Memory B cell (primary cell): ENCODE results near the gene TP53I3.
"Not testable (repeated sequence)": the region's sequence is repeated elsewhere in the genome, so short reads cannot be mapped to it uniquely, and the experiment has no call there.

Experiments used
- ATAC-seq: fragments of 150-1000 bp; cut with Tn5 transposase; 2 replicates; pipeline ENCODE4 v1.10.0; 2021; ENCODE audit warnings: low read depth, mild to moderate bottlenecking, moderate library complexity
- DNase-seq, 2 donors: peaks; one replicate each; pipeline ENCODE4 v3.0.0; 2022; ENCODE audit warnings: low spot score in 2 of 2
- H3K27ac Mint-ChIP-seq: one replicate; pipeline ENCODE4 v1.8.0; 2022; ENCODE audit warnings: mild to moderate bottlenecking, moderate library complexity, mixed read lengths
- H3K27me3 Mint-ChIP-seq: one replicate; pipeline ENCODE4 v1.8.0; 2022; ENCODE audit warnings: mixed read lengths
- H3K36me3 Mint-ChIP-seq: one replicate; pipeline ENCODE4 v1.8.0; 2022; ENCODE audit warnings: mild to moderate bottlenecking, mixed read lengths
- H3K4me1 Mint-ChIP-seq: one replicate; pipeline ENCODE4 v1.8.0; 2022; ENCODE audit warnings: mixed read lengths
- H3K4me3 Mint-ChIP-seq: one replicate; pipeline ENCODE4 v1.8.0; 2022; ENCODE audit warnings: mild to moderate bottlenecking, moderate library complexity, mixed read lengths
- H3K9me3 Mint-ChIP-seq: one replicate; pipeline ENCODE4 v1.8.0; 2022; ENCODE audit warnings: mixed read lengths

The TP53I3 gene

DNA sequence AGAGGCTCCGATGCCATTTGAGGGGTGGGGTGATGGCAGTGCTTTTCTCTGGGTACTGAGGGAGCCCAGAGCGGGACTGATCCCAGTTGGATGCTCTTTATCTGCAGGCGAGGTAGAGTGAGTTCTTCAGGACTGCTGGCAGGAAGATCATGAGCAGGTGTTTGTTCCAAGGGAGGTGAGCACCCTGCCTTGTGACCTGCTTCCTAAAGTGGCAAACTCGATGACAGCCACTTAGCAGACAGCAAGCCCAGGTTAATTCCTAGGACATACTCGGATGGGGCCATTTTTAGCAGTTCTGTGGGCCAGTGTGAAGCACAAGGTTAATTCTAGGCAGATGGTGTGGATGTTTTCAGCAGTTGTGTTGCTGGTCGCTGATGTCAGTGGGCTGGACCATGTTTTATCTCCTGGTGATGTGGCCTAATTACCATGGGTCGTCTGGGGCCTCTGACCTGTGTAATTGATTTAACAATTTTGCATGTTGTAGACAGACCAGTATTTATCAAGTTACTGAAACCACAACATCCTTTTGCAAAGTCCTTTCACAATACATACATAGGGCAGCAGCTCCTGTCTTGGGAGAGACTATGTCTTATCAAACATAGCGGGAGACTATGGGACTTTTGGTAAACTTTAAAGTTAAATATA lies 30.1 kb downstream of the TP53I3 start:
- DNase-seq (no peak), ATAC-seq (no peak)
- Mint-ChIP-seq H3K9me3 (no peaks in the 10 kb centered on the region), H3K4me1 (no peaks in the 10 kb centered on the region), H3K27me3 (no peaks in the 10 kb centered on the region), H3K4me3 (no peak overlapping the region), H3K36me3 (no peaks in the 10 kb centered on the region), H3K27ac (no peak overlapping the region)

GRCh38 chr2:24052951-24053350 lies 31.7 kb downstream of the TP53I3 start:
- no peaks in the 10 kb centered on the region for H3K27me3 Mint-ChIP-seq
- H3K4me3 Mint-ChIP-seq: no peak overlapping the region
- H3K27ac Mint-ChIP-seq: no peak overlapping the region
- H3K9me3 Mint-ChIP-seq: no peaks in the 10 kb centered on the region
- DNase-seq (no peak), ATAC-seq (no peak)
- no peaks in the 10 kb centered on the region for H3K36me3 Mint-ChIP-seq
- peaks cover 2% of the 10 kb centered on the region for H3K4me1 Mint-ChIP-seq

DNA sequence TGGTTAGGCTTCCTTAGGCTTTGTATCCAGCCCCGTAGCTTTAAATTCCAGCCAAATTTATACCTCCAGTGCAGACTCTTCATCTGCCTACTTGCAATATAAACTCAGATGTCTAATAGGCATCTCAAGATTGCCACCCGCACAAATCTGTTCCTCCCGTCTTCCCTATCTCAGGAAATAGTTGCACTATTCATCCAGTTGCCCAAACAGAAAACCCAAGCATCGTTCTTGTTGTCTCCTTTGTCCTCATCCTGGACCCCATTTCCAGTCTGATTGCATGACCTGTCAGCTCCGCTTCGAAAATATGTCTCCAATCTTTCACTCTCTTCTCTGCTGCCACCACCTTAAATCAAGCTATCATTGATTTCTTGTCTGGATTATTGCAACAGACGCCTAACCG lies 32.8 kb downstream of the TP53I3 start:
- H3K9me3 Mint-ChIP-seq: no peaks in the 10 kb centered on the region
- no peaks in the 10 kb centered on the region for H3K36me3 Mint-ChIP-seq

DNA sequence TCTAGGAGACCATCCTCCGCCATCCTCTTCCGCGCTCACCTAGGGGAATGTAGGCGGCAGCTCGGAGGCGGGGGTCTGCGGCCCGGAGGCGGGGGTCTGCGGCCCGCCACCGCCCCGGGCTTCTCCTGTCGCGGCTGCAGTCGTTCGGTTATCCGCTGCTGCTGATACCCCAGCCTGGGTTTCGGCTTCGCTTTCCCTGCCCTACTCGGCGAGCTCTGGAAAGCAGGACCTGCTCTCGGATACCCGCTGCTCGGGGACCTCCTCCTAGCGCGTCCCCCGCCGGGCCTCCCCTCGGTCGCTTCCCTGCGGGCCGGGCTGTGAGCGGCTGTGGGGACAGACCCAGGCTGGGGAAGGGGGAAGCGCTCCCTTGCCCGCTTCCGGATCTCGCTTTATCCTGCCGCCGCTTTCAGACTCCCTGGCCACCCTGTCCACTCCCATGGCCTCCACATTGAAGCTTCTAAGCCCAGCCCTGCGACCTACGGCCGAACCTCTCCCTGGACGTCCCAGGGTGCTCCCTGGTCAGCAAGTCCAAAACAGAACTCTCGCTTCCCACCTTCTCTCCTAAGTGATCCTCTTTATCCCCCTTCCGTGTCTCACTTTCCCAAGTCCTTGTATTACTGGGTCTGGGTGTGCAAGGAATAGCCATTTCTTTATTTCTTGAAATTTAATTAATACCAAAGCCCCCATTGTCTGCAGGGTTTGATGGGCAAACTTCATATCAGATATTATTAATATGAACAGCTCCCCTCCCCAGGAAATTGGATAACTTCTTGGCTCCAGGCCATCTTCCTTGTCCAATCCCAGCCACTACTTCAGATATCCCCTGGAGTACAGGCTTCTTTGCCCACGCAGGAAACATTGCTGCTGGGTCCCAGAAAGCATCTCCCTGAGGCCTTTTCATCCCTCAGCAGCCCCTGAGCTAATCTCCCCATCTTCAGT lies 34.3 kb downstream of the TP53I3 start:
- ATAC-seq (no peak), DNase-seq (peak in 1 of 2 donors; percentile 22)
- no peak overlapping the region for H3K27ac Mint-ChIP-seq
- H3K36me3 Mint-ChIP-seq: no peaks in the 10 kb centered on the region
- H3K4me1 Mint-ChIP-seq: peaks cover 10% of the 10 kb centered on the region
- no peaks in the 10 kb centered on the region for H3K27me3 Mint-ChIP-seq
- H3K9me3 Mint-ChIP-seq: no peaks in the 10 kb centered on the region
- peak overlapping the region; percentile 82 for H3K4me3 Mint-ChIP-seq

More for the DNA sequence above, 32.8 kb downstream of the TP53I3 start:
- Mint-ChIP-seq H3K4me1 (peaks cover 6% of the 10 kb centered on the region), H3K27ac (no peak overlapping the region), H3K27me3 (no peaks in the 10 kb centered on the region), H3K4me3 (no peak overlapping the region)
- ATAC-seq (no peak), DNase-seq (no peak)

GRCh38 chr2:24049485-24050021 lies 35.1 kb downstream of the TP53I3 start, which contains the start of gene FKBP1B:
FKBP1B (plus strand) TSS chr2:24049741; CDS start chr2:24049850, 109 bp downstream.
- DNase-seq (peak; percentile 27 to 39), ATAC-seq (peak; percentile 11)
- Mint-ChIP-seq H3K36me3 (no peaks in the 10 kb centered on the region), H3K4me1 (peaks cover 13% of the 10 kb centered on the region), H3K9me3 (no peaks in the 10 kb centered on the region), H3K27ac (no peak within 1 kb of the TSS), H3K27me3 (no peaks in the 10 kb centered on the region), H3K4me3 (peak within 1 kb of the TSS; percentile 82)

DNA sequence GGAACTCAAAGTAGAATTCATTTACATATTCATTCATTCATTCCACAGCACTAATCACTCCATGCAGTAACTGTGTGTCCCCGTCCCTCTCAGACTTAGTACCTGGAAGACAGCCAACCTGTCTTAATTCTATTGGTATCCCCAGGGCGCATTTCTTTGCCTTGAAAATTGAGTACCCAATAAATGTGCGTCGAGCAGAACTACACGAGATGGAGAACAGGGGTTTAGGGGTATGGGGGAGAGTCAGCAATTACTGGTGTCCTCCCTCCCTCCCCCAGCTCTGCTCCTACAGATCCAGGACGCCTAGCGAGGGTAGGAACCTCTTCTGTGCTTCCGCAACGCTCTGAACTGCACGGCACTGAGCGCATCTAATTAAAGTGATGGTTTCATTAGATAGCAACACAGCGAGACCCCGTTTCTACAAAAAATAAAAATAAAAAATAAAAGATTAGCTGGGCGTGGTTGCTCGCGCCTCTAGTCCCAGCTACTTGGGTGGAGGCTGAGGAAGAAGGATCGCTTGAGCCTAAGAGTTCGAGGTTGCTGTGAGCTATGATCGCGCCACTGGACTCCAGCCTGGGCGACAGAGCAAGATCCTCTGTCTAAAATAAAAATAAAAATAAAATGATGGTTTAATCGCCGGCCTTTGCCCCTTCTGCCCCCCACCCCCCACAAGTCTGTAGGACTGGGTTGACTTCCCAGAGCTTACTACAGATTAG lies 35.7 kb downstream of the TP53I3 start:
- Mint-ChIP-seq H3K9me3 (no peaks in the 10 kb centered on the region), H3K27me3 (no peaks in the 10 kb centered on the region), H3K4me1 (peaks cover 13% of the 10 kb centered on the region), H3K4me3 (peak overlapping the region; percentile 82), H3K27ac (no peak overlapping the region), H3K36me3 (no peaks in the 10 kb centered on the region)
- ATAC-seq: no peak
- no peak for DNase-seq

DNA sequence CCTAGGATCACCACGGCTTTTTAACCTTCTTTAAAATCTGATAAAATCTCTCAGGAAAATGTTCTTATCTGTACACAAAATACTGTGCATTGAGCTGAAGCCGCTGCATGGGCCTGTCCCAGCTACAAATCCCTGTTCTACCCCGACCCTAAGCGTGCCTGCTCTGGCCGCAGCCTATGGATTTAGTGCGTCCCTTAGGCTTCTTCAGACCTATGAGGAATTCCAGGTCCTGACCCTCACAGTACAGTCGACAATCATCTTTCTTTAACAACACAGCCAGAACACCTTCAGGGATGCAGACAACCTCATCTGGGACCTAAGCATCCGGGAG lies 37.0 kb downstream of the TP53I3 start:
- Mint-ChIP-seq H3K27ac (peak overlapping the region; percentile 89), H3K4me3 (peak overlapping the region; percentile 91), H3K4me1 (peaks cover 15% of the 10 kb centered on the region), H3K36me3 (peaks cover 2% of the 10 kb centered on the region), H3K27me3 (no peaks in the 10 kb centered on the region), H3K9me3 (no peaks in the 10 kb centered on the region)
- no peak for ATAC-seq
- DNase-seq: no peak

- peak within 1 kb of the TSS; percentile 89 for H3K27ac Mint-ChIP-seq
- H3K4me1 Mint-ChIP-seq: peaks cover 15% of the 10 kb centered on the region
- no peaks in the 10 kb centered on the region for H3K9me3 Mint-ChIP-seq
- H3K4me3 Mint-ChIP-seq: peak within 1 kb of the TSS; percentile 91
- ATAC-seq (peak; percentile 98), DNase-seq (peak; percentile 72 to 86)
- no peaks in the 10 kb centered on the region for H3K27me3 Mint-ChIP-seq
- peaks cover 2% of the 10 kb centered on the region for H3K36me3 Mint-ChIP-seq
These were observed 37.5 kb downstream of the TP53I3 start, which contains the start of gene WDCP for GRCh38 chr2:24046930-24047702. WDCP (minus strand) TSS chr2:24047391; CDS start chr2:24039494, 7,897 bp downstream.

- Mint-ChIP-seq H3K27ac (no peak overlapping the region), H3K9me3 (no peaks in the 10 kb centered on the region)
These were observed 38.1 kb downstream of the TP53I3 start for GRCh38 chr2:24046599-24046929.

DNA sequence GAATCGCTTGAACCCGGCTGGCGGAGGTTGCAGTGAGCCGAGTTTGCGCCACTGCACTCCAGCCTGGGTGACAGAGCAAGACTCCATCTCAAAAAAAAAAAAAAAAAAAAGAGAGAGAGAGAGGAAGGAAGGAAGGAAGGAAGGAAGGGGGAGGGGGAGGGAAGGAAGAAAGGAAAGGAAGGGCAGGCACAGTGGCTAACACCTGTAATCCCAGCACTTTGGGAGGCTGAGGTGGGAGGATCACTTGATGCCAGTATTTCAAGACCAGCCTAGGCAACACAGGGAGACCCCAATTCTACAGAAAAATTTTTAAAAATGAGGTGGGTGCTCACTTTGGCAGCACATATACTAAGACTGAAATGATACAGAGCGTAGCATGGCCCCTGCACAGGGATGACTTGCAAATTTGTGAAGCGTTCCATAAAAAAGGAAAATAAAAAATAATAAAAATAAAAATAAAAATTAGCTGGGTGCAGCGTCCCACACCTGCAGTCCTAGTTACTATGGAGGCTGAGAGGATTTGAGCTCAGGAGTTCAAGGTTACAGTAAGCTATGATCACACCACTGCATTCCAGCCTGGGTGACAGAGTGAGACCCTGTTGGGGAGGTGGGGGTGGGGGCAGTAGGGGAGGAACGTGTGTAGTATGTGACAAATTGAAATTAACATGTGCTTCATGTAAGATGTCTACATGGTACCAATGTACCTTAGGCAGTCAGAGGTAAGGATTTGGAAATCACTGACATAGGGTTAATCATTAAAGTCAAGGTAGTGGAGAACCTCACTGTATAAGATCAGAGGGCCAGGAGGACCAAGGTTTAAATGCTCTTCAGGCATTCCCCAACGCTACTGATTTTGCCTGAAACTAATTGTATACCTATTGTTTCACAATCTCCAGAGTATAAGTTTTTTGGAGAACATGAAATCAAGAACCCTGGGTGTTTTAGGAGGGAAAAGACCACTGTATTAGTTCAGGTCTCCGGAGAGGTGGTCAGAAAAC lies 38.8 kb downstream of the TP53I3 start:
- Mint-ChIP-seq H3K4me1 (peaks cover 15% of the 10 kb centered on the region), H3K27ac (no peak overlapping the region), H3K36me3 (peaks cover 2% of the 10 kb centered on the region), H3K4me3 (peak overlapping the region; percentile 4), H3K27me3 (no peaks in the 10 kb centered on the region), H3K9me3 (no peaks in the 10 kb centered on the region)
- no peak for DNase-seq
- ATAC-seq: no peak

More at GRCh38 chr2:24046599-24046929, 38.1 kb downstream of the TP53I3 start:
- DNase-seq (no peak), ATAC-seq (no peak)
- Mint-ChIP-seq H3K27me3 (no peaks in the 10 kb centered on the region), H3K4me1 (peaks cover 15% of the 10 kb centered on the region), H3K4me3 (no peak overlapping the region), H3K36me3 (peaks cover 2% of the 10 kb centered on the region)

DNA sequence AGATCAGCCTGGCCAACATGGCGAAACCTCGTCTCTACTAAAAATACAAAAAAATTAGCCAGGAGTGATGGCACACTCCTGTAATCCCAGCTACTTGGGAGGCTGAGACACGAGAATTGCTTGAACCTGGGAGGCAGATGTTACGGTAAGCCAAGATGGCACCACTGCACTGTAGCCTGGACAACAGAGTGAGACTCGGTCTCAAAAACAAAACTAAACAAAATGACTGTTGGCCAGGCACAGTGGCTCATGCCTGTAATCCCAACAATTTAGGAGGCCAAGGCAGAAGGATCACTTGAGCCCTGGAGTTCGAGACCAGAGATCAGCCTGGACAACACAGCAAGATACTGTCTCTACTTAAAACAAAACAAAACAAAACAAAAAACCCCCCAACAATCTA lies 41.5 kb downstream of the TP53I3 start:
- not testable (repeated sequence) for ATAC-seq, H3K27ac Mint-ChIP-seq, DNase-seq, H3K27me3 Mint-ChIP-seq, H3K9me3 Mint-ChIP-seq, H3K4me3 Mint-ChIP-seq
- Mint-ChIP-seq H3K36me3 (peaks cover 12% of the 10 kb centered on the region), H3K4me1 (peaks cover 15% of the 10 kb centered on the region)

DNA sequence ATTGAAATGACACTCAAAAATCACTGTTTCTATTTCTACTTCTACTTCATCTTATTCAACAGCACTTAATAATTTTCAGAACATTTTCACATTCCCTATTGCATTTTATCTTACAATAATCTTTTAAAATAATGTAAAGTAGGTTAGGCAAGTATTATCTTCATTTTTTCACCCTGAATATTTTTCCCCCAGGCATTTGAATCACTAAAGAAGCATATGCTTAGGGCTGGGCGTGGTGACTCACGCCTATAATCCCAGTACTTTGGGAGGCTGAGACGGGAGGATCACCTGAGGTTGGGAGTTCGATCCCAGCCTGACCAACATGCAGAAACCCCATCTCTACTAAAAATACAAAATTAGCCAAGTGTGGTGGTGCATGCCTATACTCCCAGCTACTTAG lies 44.1 kb downstream of the TP53I3 start:
- no peak for DNase-seq
- Mint-ChIP-seq H3K27ac (no peak overlapping the region), H3K9me3 (no peaks in the 10 kb centered on the region), H3K4me1 (peaks cover 14% of the 10 kb centered on the region), H3K4me3 (no peak overlapping the region), H3K36me3 (peaks cover 16% of the 10 kb centered on the region), H3K27me3 (no peaks in the 10 kb centered on the region)
- ATAC-seq: no peak
